ENCODE data around the gene TPO.

- TF ChIP-seq CTCF (IDR thresholded peaks at IDR 0.05) (peak in 1 of 12 donors; percentile 24), POLR2A (IDR thresholded peaks at IDR 0.05) (no peak)
Observed at GRCh38 chr2:1518867-1519530, 105.7 kb downstream of the TPO start.
